Central memory CD8-positive, alpha-beta T cell (primary cell): Measurements from ENCODE around the gene ANKRD49.
A peak's percentile ranks its signal among the peaks of the same experiment; 100 is the strongest.

ENCODE experiments used
- ATAC-seq: fragments of 150-1000 bp; cut with Tn5 transposase; replicated peaks from 2 replicates; pipeline ENCODE4 v1.10.0; 2022; ENCODE audit warnings: mild to moderate bottlenecking, moderate FRiP score, moderate number of reproducible peaks; ENCODE audit not compliant: poor library complexity, severe bottlenecking; ENCODE audit errors: extremely low read depth
- DNase-seq, 2 donors: peaks; one replicate each; pipeline ENCODE4 v3.0.0; 2021; ENCODE audit warnings: low spot score in 2 of 2
- H3K27ac Mint-ChIP-seq: one replicate; pipeline ENCODE4 v1.8.0; 2022; ENCODE audit warnings: low read depth, mild to moderate bottlenecking, moderate library complexity, mixed read lengths
- H3K27me3 Mint-ChIP-seq: one replicate; pipeline ENCODE4 v1.8.0; 2022; ENCODE audit warnings: mixed read lengths
- H3K36me3 Mint-ChIP-seq: one replicate; pipeline ENCODE4 v1.8.0; 2022; ENCODE audit warnings: mild to moderate bottlenecking, moderate library complexity, mixed read lengths; ENCODE audit not compliant: insufficient read depth
- H3K4me1 Mint-ChIP-seq: one replicate; pipeline ENCODE4 v1.8.0; 2022; ENCODE audit warnings: mixed read lengths
- H3K4me3 Mint-ChIP-seq: one replicate; pipeline ENCODE4 v1.8.0; 2022; ENCODE audit warnings: mild to moderate bottlenecking, moderate library complexity, mixed read lengths
- H3K9me3 Mint-ChIP-seq: one replicate; pipeline ENCODE4 v1.8.0; 2022; ENCODE audit warnings: mixed read lengths

The ANKRD49 gene

DNA sequence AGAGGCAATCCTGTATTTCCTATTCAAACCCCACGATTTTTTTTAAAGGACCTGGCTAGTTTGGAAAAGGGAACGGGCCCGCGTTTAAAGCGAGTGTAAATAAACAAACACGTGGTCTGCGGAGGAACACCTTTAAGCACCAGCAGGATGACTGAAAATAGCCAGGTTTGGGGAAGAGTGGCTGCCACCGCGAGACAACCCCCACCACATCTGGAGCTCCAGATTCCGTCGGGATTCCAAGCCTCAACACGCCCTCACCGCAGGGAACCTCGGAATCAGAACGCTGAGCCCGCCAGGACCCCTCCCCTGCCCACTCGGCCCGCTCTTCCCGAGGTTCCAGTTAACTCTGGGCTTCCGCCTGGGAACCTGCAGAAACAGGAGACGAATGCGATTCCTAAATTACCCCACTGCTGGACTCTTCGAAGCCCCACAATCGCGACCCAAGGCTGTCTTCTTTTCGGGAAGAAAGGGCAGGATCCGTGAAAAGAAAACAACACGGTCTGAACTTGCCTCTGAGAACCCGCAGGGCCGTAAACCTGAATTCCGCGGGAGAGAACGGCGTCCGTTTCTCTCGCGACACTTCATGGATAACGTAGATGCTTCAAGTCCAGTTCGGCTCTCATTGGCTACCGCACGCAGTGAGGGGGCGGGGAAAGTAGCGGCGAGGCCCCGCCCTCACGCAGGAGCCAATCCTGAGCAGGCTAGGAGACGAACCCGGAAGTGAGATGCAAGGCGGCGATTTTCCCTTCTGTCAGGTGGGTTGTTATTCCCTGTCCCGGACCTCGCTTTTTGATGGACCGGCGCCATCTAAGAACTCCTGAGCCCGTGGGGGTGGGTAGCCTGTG is at the start of gene ANKRD49, which contains the start of gene MRE11:
Gene ANKRD49 (plus strand): TSS at position 704 of the 845 bp plus-strand sequence. CDS start 2,710 bp downstream, outside the sequence.
Gene MRE11 (minus strand): TSS at position 564 of the 845 bp plus-strand sequence. CDS start 1,043 bp downstream, outside the sequence.
- no peaks in the 10 kb centered on the region for H3K27me3 Mint-ChIP-seq
- H3K4me1 Mint-ChIP-seq = peaks cover 29% of the 10 kb centered on the region
- peak; percentile 91 to 96 for DNase-seq
- peaks cover 42% of the 10 kb centered on the region for H3K36me3 Mint-ChIP-seq
- H3K27ac Mint-ChIP-seq = peak within 1 kb of the TSS; percentile 96
- peak within 1 kb of the TSS; percentile 95 for H3K4me3 Mint-ChIP-seq
- ATAC-seq = peak; percentile 99
- H3K9me3 Mint-ChIP-seq = no peaks in the 10 kb centered on the region

GRCh38 chr11:94445641-94446040 is 48.1 kb upstream of the ANKRD49 start:
- DNase-seq (no peak), ATAC-seq (no peak)
- peaks cover 31% of the 10 kb centered on the region for H3K36me3 Mint-ChIP-seq
- no peaks in the 10 kb centered on the region for H3K4me1 Mint-ChIP-seq
- no peaks in the 10 kb centered on the region for H3K27me3 Mint-ChIP-seq
- no peak overlapping the region for H3K4me3 Mint-ChIP-seq
- H3K9me3 Mint-ChIP-seq = no peaks in the 10 kb centered on the region
- no peak overlapping the region for H3K27ac Mint-ChIP-seq

DNA sequence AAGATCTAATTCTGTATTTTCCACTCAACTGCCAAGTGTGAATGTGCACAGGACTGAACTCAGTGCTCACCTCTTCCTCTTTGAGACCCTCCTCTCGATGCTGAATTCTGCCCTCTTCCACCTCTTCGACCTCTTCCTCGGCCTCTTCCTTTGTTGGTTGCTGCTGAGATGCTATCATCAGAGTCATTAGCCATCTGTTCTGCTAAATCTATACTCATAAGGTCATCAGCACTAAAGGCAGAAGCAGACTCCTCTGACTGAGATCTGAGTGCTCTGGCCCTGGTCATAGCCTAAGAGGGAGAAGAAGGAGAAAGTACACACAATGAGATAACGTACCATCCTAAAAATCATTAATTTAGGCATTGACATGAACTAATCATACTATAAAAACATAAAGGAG is 46.6 kb upstream of the ANKRD49 start:
- no peak overlapping the region for H3K27ac Mint-ChIP-seq
- no peak overlapping the region for H3K4me3 Mint-ChIP-seq
- no peaks in the 10 kb centered on the region for H3K27me3 Mint-ChIP-seq
- H3K9me3 Mint-ChIP-seq = no peaks in the 10 kb centered on the region
- H3K36me3 Mint-ChIP-seq = peaks cover 31% of the 10 kb centered on the region
- ATAC-seq (no peak), DNase-seq (no peak)
- H3K4me1 Mint-ChIP-seq = no peaks in the 10 kb centered on the region

DNA sequence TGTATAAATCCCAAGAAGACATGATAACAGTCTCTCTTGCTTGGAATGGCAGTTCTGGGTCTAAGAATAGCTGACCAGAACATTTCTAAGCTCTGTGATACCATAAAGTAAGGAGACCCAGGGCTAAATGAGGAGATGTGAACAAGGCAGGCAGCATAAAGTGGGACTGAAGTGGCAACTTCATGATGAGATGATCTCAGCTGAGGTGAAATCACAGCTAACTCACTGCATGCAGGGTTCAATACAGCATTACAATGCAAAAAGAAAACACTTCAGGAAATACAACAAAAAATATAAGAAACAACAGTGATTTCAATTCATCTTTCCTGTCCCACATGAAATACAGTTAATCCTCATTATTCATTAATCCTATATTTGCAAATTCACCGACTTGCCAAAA is 44.8 kb upstream of the ANKRD49 start:
- no peak for ATAC-seq
- no peak for DNase-seq
- Mint-ChIP-seq H3K36me3 (peaks cover 24% of the 10 kb centered on the region), H3K27me3 (no peaks in the 10 kb centered on the region), H3K9me3 (no peaks in the 10 kb centered on the region), H3K4me1 (no peaks in the 10 kb centered on the region), H3K27ac (no peak overlapping the region), H3K4me3 (no peak overlapping the region)

DNA sequence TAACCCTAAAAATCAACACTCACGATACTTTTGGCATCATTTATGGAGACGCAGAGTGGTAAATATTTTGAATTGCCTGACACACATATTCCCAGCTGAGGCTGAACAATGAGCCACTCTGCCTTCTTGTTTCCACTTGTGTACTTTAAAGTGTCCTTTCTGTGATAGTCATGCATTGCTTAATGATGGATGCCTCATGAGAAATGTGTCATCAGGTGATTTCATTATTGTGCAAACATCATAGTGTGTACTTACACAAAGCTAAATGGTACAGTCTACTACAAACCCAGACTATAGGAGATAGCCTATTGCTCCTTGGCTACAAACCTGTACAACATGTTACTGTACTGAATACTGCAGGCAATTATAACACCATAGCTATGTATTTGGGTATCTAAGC is 44.3 kb upstream of the ANKRD49 start:
- Mint-ChIP-seq H3K9me3 (no peaks in the 10 kb centered on the region), H3K27ac (no peak overlapping the region), H3K4me1 (no peaks in the 10 kb centered on the region), H3K4me3 (no peak overlapping the region), H3K36me3 (peaks cover 20% of the 10 kb centered on the region), H3K27me3 (no peaks in the 10 kb centered on the region)
- DNase-seq (no peak), ATAC-seq (no peak)

GRCh38 chr11:94450048-94450447 is 43.7 kb upstream of the ANKRD49 start:
- no peak overlapping the region for H3K27ac Mint-ChIP-seq
- H3K4me3 Mint-ChIP-seq = no peak overlapping the region
- no peaks in the 10 kb centered on the region for H3K27me3 Mint-ChIP-seq
- no peaks in the 10 kb centered on the region for H3K9me3 Mint-ChIP-seq
- no peaks in the 10 kb centered on the region for H3K4me1 Mint-ChIP-seq
- ATAC-seq (no peak), DNase-seq (no peak)
- peaks cover 19% of the 10 kb centered on the region for H3K36me3 Mint-ChIP-seq

DNA sequence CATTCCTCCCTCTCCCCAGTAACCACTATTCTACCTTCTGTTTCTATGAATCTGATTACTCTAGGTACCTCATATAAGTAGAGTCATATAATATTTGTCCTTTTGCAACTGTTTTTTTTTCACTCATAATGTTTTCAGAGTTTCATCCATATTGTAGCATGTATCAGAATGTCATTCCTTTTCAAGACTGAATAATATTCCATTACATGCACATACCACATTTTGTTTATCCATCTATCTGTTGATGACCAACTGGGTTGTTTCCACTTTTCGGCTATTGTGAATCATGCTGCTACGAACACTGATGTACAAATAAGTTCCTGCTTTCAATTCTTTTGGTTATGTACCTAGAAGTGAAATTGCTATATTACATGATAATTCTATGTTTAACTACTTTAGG is 40.8 kb upstream of the ANKRD49 start:
- peaks cover 5% of the 10 kb centered on the region for H3K36me3 Mint-ChIP-seq
- ATAC-seq (no peak), DNase-seq (no peak)
- H3K27ac Mint-ChIP-seq = no peak overlapping the region
- no peaks in the 10 kb centered on the region for H3K9me3 Mint-ChIP-seq
- H3K27me3 Mint-ChIP-seq = no peaks in the 10 kb centered on the region
- no peaks in the 10 kb centered on the region for H3K4me1 Mint-ChIP-seq
- H3K4me3 Mint-ChIP-seq = no peak overlapping the region

GRCh38 chr11:94454301-94454700 is 39.5 kb upstream of the ANKRD49 start:
- no peak for DNase-seq
- Mint-ChIP-seq H3K4me1 (no peaks in the 10 kb centered on the region), H3K27ac (no peak overlapping the region), H3K4me3 (no peak overlapping the region), H3K9me3 (no peaks in the 10 kb centered on the region), H3K27me3 (no peaks in the 10 kb centered on the region), H3K36me3 (peaks cover 4% of the 10 kb centered on the region)
- no peak for ATAC-seq

- Mint-ChIP-seq H3K27ac (no peak overlapping the region), H3K27me3 (no peaks in the 10 kb centered on the region), H3K36me3 (peaks cover 17% of the 10 kb centered on the region), H3K9me3 (no peaks in the 10 kb centered on the region), H3K4me1 (peaks cover 5% of the 10 kb centered on the region), H3K4me3 (no peak overlapping the region)
- ATAC-seq (no peak), DNase-seq (no peak)
Observed at GRCh38 chr11:94455861-94456260, 37.9 kb upstream of the ANKRD49 start.

- ATAC-seq (no peak), DNase-seq (no peak)
- no peaks in the 10 kb centered on the region for H3K9me3 Mint-ChIP-seq
- H3K4me3 Mint-ChIP-seq = no peak overlapping the region
- peaks cover 20% of the 10 kb centered on the region for H3K36me3 Mint-ChIP-seq
- H3K4me1 Mint-ChIP-seq = peaks cover 5% of the 10 kb centered on the region
- no peaks in the 10 kb centered on the region for H3K27me3 Mint-ChIP-seq
- H3K27ac Mint-ChIP-seq = no peak overlapping the region
Observed at GRCh38 chr11:94457118-94458029, 36.4 kb upstream of the ANKRD49 start.

DNA sequence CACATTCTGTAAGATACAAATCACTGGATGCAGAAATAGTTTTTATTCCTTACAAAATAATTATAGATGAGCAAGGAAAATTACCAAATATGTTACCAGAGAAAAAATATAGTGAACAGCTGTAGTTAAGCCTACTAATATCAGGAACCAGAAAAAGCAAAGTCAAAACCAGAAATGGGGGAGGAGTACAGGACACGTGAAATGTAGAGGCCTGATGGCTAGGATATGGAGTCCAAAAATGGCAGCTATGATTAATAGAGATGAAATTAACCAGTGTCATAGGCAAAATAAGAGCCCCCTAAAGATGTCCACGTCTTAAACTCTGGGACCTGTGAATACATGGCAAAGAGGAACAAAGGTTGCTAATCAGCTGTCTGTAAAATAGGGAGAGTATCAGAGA is 34.2 kb upstream of the ANKRD49 start:
- peaks cover 5% of the 10 kb centered on the region for H3K4me1 Mint-ChIP-seq
- no peak overlapping the region for H3K4me3 Mint-ChIP-seq
- H3K27ac Mint-ChIP-seq = no peak overlapping the region
- no peaks in the 10 kb centered on the region for H3K27me3 Mint-ChIP-seq
- ATAC-seq = no peak
- H3K9me3 Mint-ChIP-seq = no peaks in the 10 kb centered on the region
- no peak for DNase-seq
- peaks cover 24% of the 10 kb centered on the region for H3K36me3 Mint-ChIP-seq

DNA sequence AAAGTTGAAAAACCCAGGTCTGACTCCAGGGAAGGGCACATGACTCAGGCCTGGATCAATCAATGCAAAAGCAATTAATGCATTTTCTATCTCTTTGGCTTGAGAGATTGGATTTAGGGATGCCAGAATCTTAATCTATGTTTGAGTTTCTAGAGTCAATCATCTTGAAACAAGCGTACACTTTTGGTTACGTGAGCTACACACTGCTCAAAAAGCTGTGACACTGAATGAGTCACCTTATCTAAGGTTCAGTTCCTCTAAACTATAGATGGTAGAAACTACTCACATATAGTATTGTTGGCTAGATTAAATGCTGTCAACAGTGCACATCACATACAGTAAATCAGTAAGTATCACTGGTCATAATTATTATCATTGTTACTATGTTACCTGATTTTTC is 24.4 kb upstream of the ANKRD49 start:
- H3K27ac Mint-ChIP-seq = no peak overlapping the region
- ATAC-seq (no peak), DNase-seq (no peak)
- no peaks in the 10 kb centered on the region for H3K27me3 Mint-ChIP-seq
- no peaks in the 10 kb centered on the region for H3K9me3 Mint-ChIP-seq
- peaks cover 12% of the 10 kb centered on the region for H3K4me1 Mint-ChIP-seq
- H3K36me3 Mint-ChIP-seq = peaks cover 38% of the 10 kb centered on the region
- no peak overlapping the region for H3K4me3 Mint-ChIP-seq
